ENCODE data around the gene TMPRSS13. TPM values are rescaled to one million over a fixed set of nuclear protein-coding genes. Genes with fewer than 3 reads are reported as not detected.
A peak's percentile ranks its signal among the peaks of the same experiment; 100 is the strongest.

TMPRSS13 gene
- total RNA-seq, 1 donor from 2014 or later, result 0.53 TPM

- TF ChIP-seq CTCF (IDR thresholded peaks at IDR 0.05; ENCODE audit: insufficient read depth, low read length, severe bottlenecking), result no peak
- Histone ChIP-seq H3K36me3 (ENCODE audit: control insufficient read depth, insufficient read depth, low read length) (no peaks in the 10 kb centered on the region), H3K27me3 (ENCODE audit: control insufficient read depth, insufficient read depth, low read length) (no peaks in the 10 kb centered on the region), H3K4me3 (ENCODE audit: low read depth, low read length) (no peak overlapping the region)
- FAIRE-seq, result no peak
- no peak for DNase-seq (ENCODE audit: low read depth)
These were observed 14.1 kb downstream of the TMPRSS13 start for GRCh38 chr11:117914991-117915618.

- H3K4me3 ChIP-seq (ENCODE audit: low read depth, low read length), result no peak overlapping the region
- DNase-seq (ENCODE audit: low read depth) (no peak), FAIRE-seq (peak; percentile 7)
- TF ChIP-seq CTCF (IDR thresholded peaks at IDR 0.05; ENCODE audit: insufficient read depth, low read length, severe bottlenecking), result no peak
- no peaks in the 10 kb centered on the region for H3K36me3 ChIP-seq (ENCODE audit: control insufficient read depth, insufficient read depth, low read length)
- no peaks in the 10 kb centered on the region for H3K27me3 ChIP-seq (ENCODE audit: control insufficient read depth, insufficient read depth, low read length)
These were observed 14.8 kb downstream of the TMPRSS13 start for GRCh38 chr11:117914398-117914761.

GRCh38 chr11:117913736-117914397, 15.3 kb downstream of the TMPRSS13 start:
- no peak for TF ChIP-seq CTCF (IDR thresholded peaks at IDR 0.05; ENCODE audit: insufficient read depth, low read length, severe bottlenecking)
- Histone ChIP-seq H3K27me3 (ENCODE audit: control insufficient read depth, insufficient read depth, low read length) (no peaks in the 10 kb centered on the region), H3K4me3 (ENCODE audit: low read depth, low read length) (no peak overlapping the region), H3K36me3 (ENCODE audit: control insufficient read depth, insufficient read depth, low read length) (no peaks in the 10 kb centered on the region)
- DNase-seq (ENCODE audit: low read depth), result no peak
- FAIRE-seq, result peak; percentile 91

GRCh38 chr11:117912497-117912896, 16.7 kb downstream of the TMPRSS13 start:
- Histone ChIP-seq H3K36me3 (ENCODE audit: control insufficient read depth, insufficient read depth, low read length) (no peaks in the 10 kb centered on the region), H3K4me3 (ENCODE audit: low read depth, low read length) (no peak overlapping the region), H3K27me3 (ENCODE audit: control insufficient read depth, insufficient read depth, low read length) (no peaks in the 10 kb centered on the region)
- DNase-seq (ENCODE audit: low read depth) (no peak), FAIRE-seq (no peak)
- no peak for TF ChIP-seq CTCF (IDR thresholded peaks at IDR 0.05; ENCODE audit: insufficient read depth, low read length, severe bottlenecking)

- no peak for FAIRE-seq
These were observed 17.5 kb downstream of the TMPRSS13 start for GRCh38 chr11:117911694-117912093.

More at GRCh38 chr11:117911694-117912093, 17.5 kb downstream of the TMPRSS13 start:
- no peak for DNase-seq (ENCODE audit: low read depth)
- no peaks in the 10 kb centered on the region for H3K27me3 ChIP-seq (ENCODE audit: control insufficient read depth, insufficient read depth, low read length)
- TF ChIP-seq CTCF (IDR thresholded peaks at IDR 0.05; ENCODE audit: insufficient read depth, low read length, severe bottlenecking), result no peak
- no peak overlapping the region for H3K4me3 ChIP-seq (ENCODE audit: low read depth, low read length)
- no peaks in the 10 kb centered on the region for H3K36me3 ChIP-seq (ENCODE audit: control insufficient read depth, insufficient read depth, low read length)
